Peyer's patch (tissue), 4 donors: ENCODE data around the gene EFL1.

Experiments
- POLR2A ChIP-seq, 2 donors: fragments of 450-650 bp; IDR thresholded peaks; one replicate each; pipeline ENCODE4 v1.5.1; 2017; ENCODE audit warnings: antibody characterized with exemption in 2 of 2, mild to moderate bottlenecking in 2 of 2, moderate library complexity in 2 of 2
- TF ChIP-seq, protein P1 (sequence below), 6 experiments: fragments of 450-650 bp in 4 of 6; fragments of 200-600 bp in 2 of 6; sonication (generic) in 1 of 6; IDR thresholded peaks; one replicate each; pipeline ENCODE4 v1.5.1; 2017 to 2019; ENCODE audit warnings: antibody characterized with exemption in 6 of 6, mild to moderate bottlenecking in 3 of 6, moderate library complexity in 1 of 6

- TF ChIP-seq, protein P1, sequence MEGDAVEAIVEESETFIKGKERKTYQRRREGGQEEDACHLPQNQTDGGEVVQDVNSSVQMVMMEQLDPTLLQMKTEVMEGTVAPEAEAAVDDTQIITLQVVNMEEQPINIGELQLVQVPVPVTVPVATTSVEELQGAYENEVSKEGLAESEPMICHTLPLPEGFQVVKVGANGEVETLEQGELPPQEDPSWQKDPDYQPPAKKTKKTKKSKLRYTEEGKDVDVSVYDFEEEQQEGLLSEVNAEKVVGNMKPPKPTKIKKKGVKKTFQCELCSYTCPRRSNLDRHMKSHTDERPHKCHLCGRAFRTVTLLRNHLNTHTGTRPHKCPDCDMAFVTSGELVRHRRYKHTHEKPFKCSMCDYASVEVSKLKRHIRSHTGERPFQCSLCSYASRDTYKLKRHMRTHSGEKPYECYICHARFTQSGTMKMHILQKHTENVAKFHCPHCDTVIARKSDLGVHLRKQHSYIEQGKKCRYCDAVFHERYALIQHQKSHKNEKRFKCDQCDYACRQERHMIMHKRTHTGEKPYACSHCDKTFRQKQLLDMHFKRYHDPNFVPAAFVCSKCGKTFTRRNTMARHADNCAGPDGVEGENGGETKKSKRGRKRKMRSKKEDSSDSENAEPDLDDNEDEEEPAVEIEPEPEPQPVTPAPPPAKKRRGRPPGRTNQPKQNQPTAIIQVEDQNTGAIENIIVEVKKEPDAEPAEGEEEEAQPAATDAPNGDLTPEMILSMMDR (IDR thresholded peaks at IDR 0.05), result no peak
- no peak for TF ChIP-seq POLR2A (IDR thresholded peaks at IDR 0.05)
Measured at GRCh38 chr15:82126346-82126745, 136.2 kb downstream of the EFL1 start.
